Ascending aorta (tissue), 2 donors: ENCODE data around the gene DSN1. TPM values are rescaled to one million over a fixed set of nuclear protein-coding genes. Genes with fewer than 3 reads are reported as not detected.
"Not testable (repeated sequence)": the region's sequence is repeated elsewhere in the genome, so short reads cannot be mapped to it uniquely, and the experiment has no call there.

Source experiments
- DNase-seq, 2 donors: peaks; one replicate each; pipeline ENCODE4 v3.0.0-alpha.2; 2019; ENCODE audit warnings: low spot score in 2 of 2
- H3K27ac ChIP-seq, 2 donors: fragments of 200-600 bp; sonication (generic); one replicate each; pipeline ENCODE4 v1.5.1; 2016 to 2017; ENCODE audit warnings: mild to moderate bottlenecking in 1 of 2
- H3K27me3 ChIP-seq: fragments of 200-600 bp; sonication (generic); one replicate; pipeline ENCODE4 v1.5.1; 2017
- H3K36me3 ChIP-seq, 2 donors: fragments of 200-600 bp; sonication (generic); one replicate each; pipeline ENCODE4 v1.5.1; 2016
- H3K4me1 ChIP-seq, 2 donors: fragments of 200-600 bp; sonication (generic); one replicate each; pipeline ENCODE4 v1.5.1; 2016 to 2017; ENCODE audit warnings: mild to moderate bottlenecking in 1 of 2
- H3K4me3 ChIP-seq, 2 donors: fragments of 200-600 bp; sonication (generic); one replicate each; pipeline ENCODE4 v1.5.1; 2016 to 2017; ENCODE audit warnings: mild to moderate bottlenecking in 1 of 2
- H3K9me3 ChIP-seq, 2 donors: fragments of 200-600 bp; sonication (generic); one replicate each; pipeline ENCODE4 v1.5.1; 2016
- CTCF ChIP-seq, 3 experiments: fragments of 200-600 bp in 2 of 3; fragments of 450-650 bp in 1 of 3; sonication (generic) in 2 of 3; IDR thresholded peaks; one replicate each; pipeline ENCODE4 v1.5.1; 2016 to 2019; ENCODE audit warnings: antibody characterized with exemption in 3 of 3, mild to moderate bottlenecking in 1 of 3, moderate library complexity in 1 of 3
- intact Hi-C: fragments of 100-400 bp; cut with DNase I; formaldehyde crosslinking; loops from one replicate; pipeline ENCODE4 v1.15.1; 2023
- total RNA-seq: library from RNA; depleted of rRNA; stranded (reverse); fragments of >200 nt; gene quantifications from one replicate; pipeline ENCODE4 v1.1.0, GENCODE V29; 2016

The DSN1 gene
- total RNA-seq, 1 donor from 2014 or later, result 26.9 TPM

DNA sequence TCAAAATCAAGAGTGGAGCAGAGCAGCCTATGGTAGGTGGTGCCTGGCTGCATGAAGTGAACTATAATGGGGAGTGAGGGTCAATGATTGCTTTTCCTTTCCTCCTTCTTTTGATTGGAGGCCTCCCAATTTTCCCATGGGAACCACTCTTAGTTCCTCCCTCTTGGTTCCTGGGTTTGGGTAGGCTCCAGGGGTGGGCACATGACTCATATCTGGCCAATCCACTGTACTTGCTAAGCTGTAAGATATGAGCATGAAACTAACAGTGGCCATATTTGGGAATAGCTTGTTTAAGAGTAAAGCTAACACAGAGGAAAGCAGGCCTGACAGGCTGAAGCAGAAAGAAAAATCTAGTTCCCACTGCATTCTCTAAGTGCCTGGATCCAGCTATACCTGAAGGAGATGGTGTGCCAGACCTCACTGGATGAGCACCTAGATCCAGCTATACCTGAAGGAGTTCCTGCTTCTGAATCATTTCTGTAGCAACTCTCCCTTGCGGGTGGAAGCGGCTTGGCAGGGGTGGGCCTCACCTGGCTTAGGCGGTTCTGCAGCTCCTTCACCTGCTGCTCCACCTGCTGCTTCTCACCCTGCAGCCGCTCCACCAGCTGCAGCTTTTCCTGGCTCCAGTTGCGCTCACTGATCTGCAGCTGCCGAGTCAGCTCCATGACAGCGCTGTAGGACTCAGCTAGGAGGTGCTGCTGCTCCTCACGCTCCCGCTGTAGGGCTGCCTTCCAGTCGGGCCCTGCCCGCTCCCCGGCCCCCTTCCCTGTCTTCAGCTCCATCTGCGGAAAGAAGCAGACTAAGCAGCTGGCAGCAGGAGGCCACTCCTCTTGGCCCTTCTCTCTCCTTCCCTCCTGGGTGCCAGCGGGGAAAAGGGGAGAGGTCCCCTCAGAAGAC is 29.0 kb upstream of the DSN1 start:
- H3K36me3 ChIP-seq, result peaks cover 69 to 92% of the 10 kb centered on the region in 2 donors
- intact Hi-C loops, result loop anchor here (5.0 kb wide), 1 partner anchor 60 kb away; a partner anchor contains a TSS

GRCh38 chr20:36800410-36800809 is 26.8 kb upstream of the DSN1 start:
- Histone ChIP-seq H3K36me3 (peaks cover 75 to 91% of the 10 kb centered on the region in 2 donors), H3K4me1 (no peaks in the 10 kb centered on the region), H3K9me3 (no peaks in the 10 kb centered on the region), H3K27ac (no peak overlapping the region), H3K27me3 (no peaks in the 10 kb centered on the region), H3K4me3 (no peak overlapping the region)
- DNase-seq, result no peak
- TF ChIP-seq CTCF (IDR thresholded peaks at IDR 0.05), result no peak
- intact Hi-C loops, result loop anchor here (5.0 kb wide), 1 partner anchor 62 kb away; a partner anchor contains a TSS

More for the DNA sequence above, 29.0 kb upstream of the DSN1 start:
- TF ChIP-seq CTCF (IDR thresholded peaks at IDR 0.05), result peak in 1 of 3 experiments; percentile 58
- no peaks in the 10 kb centered on the region for H3K4me1 ChIP-seq
- no peak overlapping the region for H3K4me3 ChIP-seq
- H3K27ac ChIP-seq, result peak overlapping the region; percentile 58 to 75
- no peaks in the 10 kb centered on the region for H3K27me3 ChIP-seq
- DNase-seq, result no peak
- H3K9me3 ChIP-seq, result no peaks in the 10 kb centered on the region

GRCh38 chr20:36799313-36799712 is 25.8 kb upstream of the DSN1 start:
- H3K27ac ChIP-seq, H3K9me3 ChIP-seq, H3K4me1 ChIP-seq, H3K27me3 ChIP-seq, H3K4me3 ChIP-seq, DNase-seq, intact Hi-C loops: not testable (repeated sequence)
- peaks cover 78 to 86% of the 10 kb centered on the region in 2 donors for H3K36me3 ChIP-seq

GRCh38 chr20:36796875-36797274 is 23.3 kb upstream of the DSN1 start:
- H3K27me3 ChIP-seq, result no peaks in the 10 kb centered on the region
- DNase-seq, result no peak
- intact Hi-C loops, result no loop called here
- no peak for TF ChIP-seq CTCF (IDR thresholded peaks at IDR 0.05)
- no peak overlapping the region for H3K27ac ChIP-seq
- H3K36me3 ChIP-seq, result peaks cover 77 to 85% of the 10 kb centered on the region in 2 donors
- no peak overlapping the region for H3K4me3 ChIP-seq
- H3K4me1 ChIP-seq, result peaks cover 0 to 7% of the 10 kb centered on the region in 2 donors
- no peaks in the 10 kb centered on the region for H3K9me3 ChIP-seq

- H3K9me3 ChIP-seq, result no peaks in the 10 kb centered on the region
- peaks cover 82 to 86% of the 10 kb centered on the region in 2 donors for H3K36me3 ChIP-seq
- no peaks in the 10 kb centered on the region for H3K27me3 ChIP-seq
- intact Hi-C loops, result no loop called here
- peaks cover 0 to 7% of the 10 kb centered on the region in 2 donors for H3K4me1 ChIP-seq
- H3K4me3 ChIP-seq, result no peak overlapping the region
- no peak for TF ChIP-seq CTCF (IDR thresholded peaks at IDR 0.05)
- no peak for DNase-seq
- H3K27ac ChIP-seq, result no peak overlapping the region
These were observed 22.6 kb upstream of the DSN1 start for GRCh38 chr20:36796117-36796516.

- TF ChIP-seq CTCF (IDR thresholded peaks at IDR 0.05), result no peak
- intact Hi-C loops, result no loop called here
These were observed 22.1 kb upstream of the DSN1 start for GRCh38 chr20:36795691-36796090.

More at GRCh38 chr20:36795691-36796090, 22.1 kb upstream of the DSN1 start:
- no peaks in the 10 kb centered on the region for H3K27me3 ChIP-seq
- H3K4me3 ChIP-seq, result no peak overlapping the region
- DNase-seq, result no peak
- no peaks in the 10 kb centered on the region for H3K9me3 ChIP-seq
- H3K36me3 ChIP-seq, result peaks cover 80 to 85% of the 10 kb centered on the region in 2 donors
- peaks cover 0 to 7% of the 10 kb centered on the region in 2 donors for H3K4me1 ChIP-seq
- no peak overlapping the region for H3K27ac ChIP-seq
